ENCODE measurements around the gene GHRHR. TPM values are rescaled to one million over a fixed set of nuclear protein-coding genes. Genes with fewer than 3 reads are reported as not detected.

Gene GHRHR
- polyA plus RNA-seq, 1 donor from 2014 or later, result not detected

DNA sequence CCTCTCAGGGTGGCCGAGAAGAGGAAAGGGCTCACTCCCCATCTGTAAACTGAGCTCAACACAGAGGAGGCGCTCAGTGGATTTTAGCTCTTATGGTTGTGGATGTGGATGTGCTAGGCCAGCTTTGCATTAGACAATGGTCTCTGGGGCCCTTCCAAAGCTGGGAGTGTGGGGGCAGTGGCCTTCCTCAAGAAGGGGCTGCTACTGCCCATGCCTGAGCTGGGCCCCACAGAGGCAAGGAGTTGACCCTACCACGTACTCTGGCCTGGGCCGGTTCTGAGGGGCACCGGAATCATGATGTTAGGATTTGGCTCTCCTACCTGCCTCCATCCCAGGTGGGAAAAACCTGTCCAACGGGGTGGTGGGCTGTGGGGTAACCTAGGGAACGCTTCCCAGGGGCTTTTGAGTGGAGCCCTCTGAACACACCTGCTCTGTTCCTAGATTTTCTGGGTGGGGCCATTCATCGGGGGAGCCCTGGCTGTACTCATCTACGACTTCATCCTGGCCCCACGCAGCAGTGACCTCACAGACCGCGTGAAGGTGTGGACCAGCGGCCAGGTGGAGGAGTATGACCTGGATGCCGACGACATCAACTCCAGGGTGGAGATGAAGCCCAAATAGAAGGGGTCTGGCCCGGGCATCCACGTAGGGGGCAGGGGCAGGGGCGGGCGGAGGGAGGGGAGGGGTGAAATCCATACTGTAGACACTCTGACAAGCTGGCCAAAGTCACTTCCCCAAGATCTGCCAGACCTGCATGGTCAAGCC, 40.6 kb upstream of the GHRHR start:
- H2AFZ ChIP-seq (ENCODE audit: low read depth, low read length), result no peak overlapping the region
- H3K4me2 ChIP-seq (ENCODE audit: low read length), result no peak overlapping the region
- H3K36me3 ChIP-seq (ENCODE audit: insufficient read depth, low read length), result no peaks in the 10 kb centered on the region
- H3F3A ChIP-seq (ENCODE audit: insufficient read depth, low read length, poor library complexity, severe bottlenecking), result no peaks in the 10 kb centered on the region
- no peaks in the 10 kb centered on the region for H4K20me1 ChIP-seq (ENCODE audit: insufficient read depth)
- no peak overlapping the region for H3K27ac ChIP-seq (ENCODE audit: low read length)
- H3K9me2 ChIP-seq (ENCODE audit: insufficient read depth, low read length), result no peaks in the 10 kb centered on the region
- no peaks in the 10 kb centered on the region for H3K79me2 ChIP-seq (replicated peaks; ENCODE audit: insufficient read depth, low read length)
- TF ChIP-seq CTCF (IDR thresholded peaks at IDR 0.05; ENCODE audit: poor library complexity, severe bottlenecking) (no peak), EP300 (conservative IDR thresholded peaks at IDR 0.05; ENCODE audit: poor library complexity, severe bottlenecking) (no peak), EZH2 (IDR thresholded peaks at IDR 0.05; ENCODE audit: borderline replicate concordance, insufficient read depth, low read length, poor library complexity, severe bottlenecking) (no peak), MXI1 (conservative IDR thresholded peaks at IDR 0.05; ENCODE audit: poor library complexity, severe bottlenecking) (no peak), SMC3 (conservative IDR thresholded peaks at IDR 0.05; ENCODE audit: poor library complexity) (no peak), TAF1 (IDR thresholded peaks at IDR 0.05; ENCODE audit: low read depth) (no peak), RAD21 (conservative IDR thresholded peaks at IDR 0.05) (no peak), POLR2AphosphoS5 (IDR thresholded peaks at IDR 0.05) (no peak)
- TF ChIP-seq, protein P1, sequence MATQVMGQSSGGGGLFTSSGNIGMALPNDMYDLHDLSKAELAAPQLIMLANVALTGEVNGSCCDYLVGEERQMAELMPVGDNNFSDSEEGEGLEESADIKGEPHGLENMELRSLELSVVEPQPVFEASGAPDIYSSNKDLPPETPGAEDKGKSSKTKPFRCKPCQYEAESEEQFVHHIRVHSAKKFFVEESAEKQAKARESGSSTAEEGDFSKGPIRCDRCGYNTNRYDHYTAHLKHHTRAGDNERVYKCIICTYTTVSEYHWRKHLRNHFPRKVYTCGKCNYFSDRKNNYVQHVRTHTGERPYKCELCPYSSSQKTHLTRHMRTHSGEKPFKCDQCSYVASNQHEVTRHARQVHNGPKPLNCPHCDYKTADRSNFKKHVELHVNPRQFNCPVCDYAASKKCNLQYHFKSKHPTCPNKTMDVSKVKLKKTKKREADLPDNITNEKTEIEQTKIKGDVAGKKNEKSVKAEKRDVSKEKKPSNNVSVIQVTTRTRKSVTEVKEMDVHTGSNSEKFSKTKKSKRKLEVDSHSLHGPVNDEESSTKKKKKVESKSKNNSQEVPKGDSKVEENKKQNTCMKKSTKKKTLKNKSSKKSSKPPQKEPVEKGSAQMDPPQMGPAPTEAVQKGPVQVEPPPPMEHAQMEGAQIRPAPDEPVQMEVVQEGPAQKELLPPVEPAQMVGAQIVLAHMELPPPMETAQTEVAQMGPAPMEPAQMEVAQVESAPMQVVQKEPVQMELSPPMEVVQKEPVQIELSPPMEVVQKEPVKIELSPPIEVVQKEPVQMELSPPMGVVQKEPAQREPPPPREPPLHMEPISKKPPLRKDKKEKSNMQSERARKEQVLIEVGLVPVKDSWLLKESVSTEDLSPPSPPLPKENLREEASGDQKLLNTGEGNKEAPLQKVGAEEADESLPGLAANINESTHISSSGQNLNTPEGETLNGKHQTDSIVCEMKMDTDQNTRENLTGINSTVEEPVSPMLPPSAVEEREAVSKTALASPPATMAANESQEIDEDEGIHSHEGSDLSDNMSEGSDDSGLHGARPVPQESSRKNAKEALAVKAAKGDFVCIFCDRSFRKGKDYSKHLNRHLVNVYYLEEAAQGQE (IDR thresholded peaks at IDR 0.05; ENCODE audit: borderline replicate concordance), result no peak
- no peaks in the 10 kb centered on the region for H3K27me3 ChIP-seq (ENCODE audit: insufficient read depth, low read depth, low read length)
- H3K9me3 ChIP-seq (ENCODE audit: low read length), result peaks cover 7% of the 10 kb centered on the region
- no peak overlapping the region for H3K9ac ChIP-seq (ENCODE audit: low read length)
- H3K4me3 ChIP-seq (ENCODE audit: low read length), result no peak overlapping the region

DNA sequence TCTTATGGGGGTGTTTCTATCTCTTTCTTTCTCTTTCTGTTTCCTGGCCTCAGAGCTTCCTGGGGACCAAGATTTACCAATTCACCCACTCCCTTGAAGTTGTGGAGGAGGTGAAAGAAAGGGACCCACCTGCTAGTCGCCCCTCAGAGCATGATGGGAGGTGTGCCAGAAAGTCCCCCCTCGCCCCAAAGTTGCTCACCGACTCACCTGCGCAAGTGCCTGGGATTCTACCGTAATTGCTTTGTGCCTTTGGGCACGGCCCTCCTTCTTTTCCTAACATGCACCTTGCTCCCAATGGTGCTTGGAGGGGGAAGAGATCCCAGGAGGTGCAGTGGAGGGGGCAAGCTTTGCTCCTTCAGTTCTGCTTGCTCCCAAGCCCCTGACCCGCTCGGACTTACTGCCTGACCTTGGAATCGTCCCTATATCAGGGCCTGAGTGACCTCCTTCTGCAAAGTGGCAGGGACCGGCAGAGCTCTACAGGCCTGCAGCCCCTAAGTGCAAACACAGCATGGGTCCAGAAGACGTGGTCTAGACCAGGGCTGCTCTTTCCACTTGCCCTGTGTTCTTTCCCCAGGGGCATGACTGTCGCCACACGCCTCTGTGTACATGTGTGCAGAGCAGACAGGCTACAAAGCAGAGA, 39.9 kb upstream of the GHRHR start:
- no peaks in the 10 kb centered on the region for H3K36me3 ChIP-seq (ENCODE audit: insufficient read depth, low read length)
- H3K27me3 ChIP-seq (ENCODE audit: insufficient read depth, low read depth, low read length), result no peaks in the 10 kb centered on the region
- H3K79me2 ChIP-seq (replicated peaks; ENCODE audit: insufficient read depth, low read length), result no peaks in the 10 kb centered on the region
- H3K4me2 ChIP-seq (ENCODE audit: low read length), result no peak overlapping the region
- TF ChIP-seq EZH2 (IDR thresholded peaks at IDR 0.05; ENCODE audit: borderline replicate concordance, insufficient read depth, low read length, poor library complexity, severe bottlenecking) (no peak), SMC3 (conservative IDR thresholded peaks at IDR 0.05; ENCODE audit: poor library complexity) (no peak), RAD21 (conservative IDR thresholded peaks at IDR 0.05) (no peak), TAF1 (IDR thresholded peaks at IDR 0.05; ENCODE audit: low read depth) (no peak), MXI1 (conservative IDR thresholded peaks at IDR 0.05; ENCODE audit: poor library complexity, severe bottlenecking) (no peak), EP300 (conservative IDR thresholded peaks at IDR 0.05; ENCODE audit: poor library complexity, severe bottlenecking) (no peak), POLR2AphosphoS5 (IDR thresholded peaks at IDR 0.05) (no peak), CTCF (IDR thresholded peaks at IDR 0.05; ENCODE audit: poor library complexity, severe bottlenecking) (no peak)
- TF ChIP-seq, protein P1 (IDR thresholded peaks at IDR 0.05; ENCODE audit: borderline replicate concordance), result no peak
- H3K27ac ChIP-seq (ENCODE audit: low read length), result no peak overlapping the region
- no peak overlapping the region for H3K9ac ChIP-seq (ENCODE audit: low read length)
- H3K4me3 ChIP-seq (ENCODE audit: low read length), result no peak overlapping the region
- no peak overlapping the region for H2AFZ ChIP-seq (ENCODE audit: low read depth, low read length)
- H3F3A ChIP-seq (ENCODE audit: insufficient read depth, low read length, poor library complexity, severe bottlenecking), result no peaks in the 10 kb centered on the region
- no peaks in the 10 kb centered on the region for H3K9me2 ChIP-seq (ENCODE audit: insufficient read depth, low read length)
- no peaks in the 10 kb centered on the region for H4K20me1 ChIP-seq (ENCODE audit: insufficient read depth)
- peaks cover 7% of the 10 kb centered on the region for H3K9me3 ChIP-seq (ENCODE audit: low read length)

All from neural cell (in vitro differentiated cells).